ENCODE data around the gene SLC9A1.

Gene SLC9A1

GRCh38 chr1:27068922-27069321 is 86.0 kb downstream of the SLC9A1 start:
- H3K27ac ChIP-seq (ENCODE audit: extremely low read depth, low read depth, low read length), result no peak overlapping the region
- TF ChIP-seq ZNF121 (tag by site-specific recombination; IDR thresholded peaks at IDR 0.05) (peak; percentile 73; the same call in 1 of the 2 replicates), AEBP2 (tag by site-specific recombination; IDR thresholded peaks at IDR 0.05; ENCODE audit: borderline replicate concordance) (no peak)
- no peaks in the 10 kb centered on the region for H3K4me1 ChIP-seq (ENCODE audit: control insufficient read depth, insufficient read depth, low read length)
- no peaks in the 10 kb centered on the region for H3K9me3 ChIP-seq (ENCODE audit: control insufficient read depth, insufficient read depth, low read depth, low read length)
- no peak overlapping the region for H3K4me3 ChIP-seq (ENCODE audit: low read depth, low read length)
- ChIA-PET CTCF (interaction anchor here (0.6 to 1.1 kb wide), 3 partner anchors 11 to 90 kb away, joined by 3 to 6 read pairs (median 5); no protein-coding TSS in a partner anchor), POLR2A (no interaction called here)
- no peaks in the 10 kb centered on the region for H3K36me3 ChIP-seq (ENCODE audit: control insufficient read depth in 2 of 2, insufficient read depth in 1 of 2, low read length in 2 of 2)

GRCh38 chr1:27065999-27066630 is 88.8 kb downstream of the SLC9A1 start:
- Histone ChIP-seq H3K9me3 (ENCODE audit: control insufficient read depth, insufficient read depth, low read depth, low read length) (no peaks in the 10 kb centered on the region), H3K36me3 (ENCODE audit: control insufficient read depth in 2 of 2, insufficient read depth in 1 of 2, low read length in 2 of 2) (no peaks in the 10 kb centered on the region), H3K4me3 (ENCODE audit: low read depth, low read length) (no peak overlapping the region), H3K4me1 (ENCODE audit: control insufficient read depth, insufficient read depth, low read length) (no peaks in the 10 kb centered on the region), H3K27ac (ENCODE audit: extremely low read depth, low read depth, low read length) (no peak overlapping the region)
- TF ChIP-seq TSHZ1 (tag by site-specific recombination; IDR thresholded peaks at IDR 0.05; ENCODE audit: borderline replicate concordance), result no peak
- peak; percentile 60 for TF ChIP-seq ZNF121 (tag by site-specific recombination; IDR thresholded peaks at IDR 0.05)
- no peak for TF ChIP-seq ZNF2 (tag by site-specific recombination; IDR thresholded peaks at IDR 0.05)
- TF ChIP-seq ZFP3 (tag by site-specific recombination; IDR thresholded peaks at IDR 0.05; ENCODE audit: low read depth), result no peak
- CTCF ChIA-PET, result interaction anchor here (1.0 to 1.9 kb wide), 3 partner anchors 12 to 21 kb away, joined by 3 to 8 read pairs (median 6); no protein-coding TSS in a partner anchor
- POLR2A ChIA-PET, result no interaction called here

- no peaks in the 10 kb centered on the region for H3K4me1 ChIP-seq (ENCODE audit: control insufficient read depth, insufficient read depth, low read length)
- no peaks in the 10 kb centered on the region for H3K36me3 ChIP-seq (ENCODE audit: control insufficient read depth in 2 of 2, insufficient read depth in 1 of 2, low read length in 2 of 2)
- CTCF ChIA-PET, result interaction anchor here (9.3 kb wide), 1 partner anchor 16 kb away, joined by 92 read pairs; no protein-coding TSS in a partner anchor
- POLR2A ChIA-PET, result interaction anchor here (1.3 kb wide), 1 partner anchor 66 kb away, joined by 3 read pairs; no protein-coding TSS in a partner anchor
- no peaks in the 10 kb centered on the region for H3K9me3 ChIP-seq (ENCODE audit: control insufficient read depth, insufficient read depth, low read depth, low read length)
- no peak overlapping the region for H3K4me3 ChIP-seq (ENCODE audit: low read depth, low read length)
- no peak for TF ChIP-seq ZNF311 (tag by site-specific recombination; IDR thresholded peaks at IDR 0.05; ENCODE audit: borderline replicate concordance)
- no peak for TF ChIP-seq ZNF658 (tag by site-specific recombination; IDR thresholded peaks at IDR 0.05)
- no peak overlapping the region for H3K27ac ChIP-seq (ENCODE audit: extremely low read depth, low read depth, low read length)
These were observed 94.0 kb downstream of the SLC9A1 start for GRCh38 chr1:27060891-27061290.

- ChIA-PET POLR2A (no interaction called here), CTCF (interaction anchor here (0.6 to 9.3 kb wide), 2 partner anchors 14 to 326 kb away, joined by 3 to 92 read pairs; no protein-coding TSS in a partner anchor)
- H3K4me1 ChIP-seq (ENCODE audit: control insufficient read depth, insufficient read depth, low read length), result no peaks in the 10 kb centered on the region
- no peaks in the 10 kb centered on the region for H3K9me3 ChIP-seq (ENCODE audit: control insufficient read depth, insufficient read depth, low read depth, low read length)
- H3K36me3 ChIP-seq (ENCODE audit: control insufficient read depth in 2 of 2, insufficient read depth in 1 of 2, low read length in 2 of 2), result no peaks in the 10 kb centered on the region
- H3K4me3 ChIP-seq (ENCODE audit: low read depth, low read length), result no peak overlapping the region
- H3K27ac ChIP-seq (ENCODE audit: extremely low read depth, low read depth, low read length), result no peak overlapping the region
- TF ChIP-seq FEZF1 (tag by site-specific recombination; IDR thresholded peaks at IDR 0.05), result no peak
- no peak for TF ChIP-seq ZFHX2 (tag by site-specific recombination; conservative IDR thresholded peaks at IDR 0.05)
- TF ChIP-seq KLF16 (tag by site-specific recombination; IDR thresholded peaks at IDR 0.05), result no peak
- no peak for TF ChIP-seq ZNF416 (tag by site-specific recombination; IDR thresholded peaks at IDR 0.05)
- no peak for TF ChIP-seq ZNF558 (tag by site-specific recombination; IDR thresholded peaks at IDR 0.05)
- no peak for TF ChIP-seq BCL11A (tag by site-specific recombination; IDR thresholded peaks at IDR 0.05; ENCODE audit: low read depth)
- no peak for TF ChIP-seq PRDM2 (tag by site-specific recombination; IDR thresholded peaks at IDR 0.05; ENCODE audit: borderline replicate concordance)
These were observed 95.8 kb downstream of the SLC9A1 start for GRCh38 chr1:27058966-27059669.

Measured in HEK293 (cell line).